Cardiac muscle cell (in vitro differentiated cells and primary cell): ENCODE data around the gene FAM149A. TPM values are rescaled to one million over a fixed set of nuclear protein-coding genes. Genes with fewer than 3 reads are reported as not detected.

ENCODE experiments used
- DNase-seq, 2 donors: peaks; one replicate each; pipeline versions ENCODE4 v3.0.0 to v3.0.0-alpha.2; 2010 to 2017; ENCODE audit warnings: low read depth in 1 of 2, low spot score in 1 of 2
- H3K27ac ChIP-seq: fragments of 200-600 bp; sonication (generic); 2 replicates; pipeline ENCODE4 v1.5.1; 2016
- H3K27me3 ChIP-seq: fragments of 200-600 bp; sonication (generic); 2 replicates; pipeline ENCODE4 v1.6.0; 2016; ENCODE audit warnings: control low read depth
- H3K36me3 ChIP-seq: fragments of 200-600 bp; sonication (generic); 2 replicates; pipeline ENCODE4 v1.5.1; 2016; ENCODE audit warnings: control low read depth
- H3K4me1 ChIP-seq: fragments of 200-600 bp; sonication (generic); 2 replicates; pipeline ENCODE4 v1.8.1; 2017; ENCODE audit warnings: low read depth, mild to moderate bottlenecking, mixed run types
- H3K4me3 ChIP-seq: fragments of 200-600 bp; sonication (generic); 2 replicates; pipeline ENCODE4 v1.5.1; 2016; ENCODE audit warnings: mild to moderate bottlenecking
- H3K9me3 ChIP-seq: fragments of 200-600 bp; sonication (generic); 2 replicates; pipeline ENCODE4 v1.5.1; 2017; ENCODE audit warnings: low read depth, mild to moderate bottlenecking, control low read depth
- polyA plus RNA-seq: library from polyadenylated mRNA; unstranded; fragments of >200 nt; fragmentation: Nextera tagmentation; extraction: Ambion mirVana; gene quantifications from 2 replicates; pipeline ENCODE4 v1.2.1, GENCODE V29; 2016
- total RNA-seq: library from RNA; depleted of rRNA; stranded (reverse); fragments of >200 nt; gene quantifications from 2 replicates; pipeline ENCODE4 v1.2.3, GENCODE V29; 2016
- TF ChIP-seq, protein P1 (sequence below): IDR thresholded peaks from 2 replicates; pipeline ENCODE4 v1.5.1; 2012; ENCODE audit warnings: low read depth, mild to moderate bottlenecking, low read length

FAM149A gene
- total and polyA plus RNA-seq, 2 experiments from 2014 or later, result 9.8 to 14.1 TPM

DNA sequence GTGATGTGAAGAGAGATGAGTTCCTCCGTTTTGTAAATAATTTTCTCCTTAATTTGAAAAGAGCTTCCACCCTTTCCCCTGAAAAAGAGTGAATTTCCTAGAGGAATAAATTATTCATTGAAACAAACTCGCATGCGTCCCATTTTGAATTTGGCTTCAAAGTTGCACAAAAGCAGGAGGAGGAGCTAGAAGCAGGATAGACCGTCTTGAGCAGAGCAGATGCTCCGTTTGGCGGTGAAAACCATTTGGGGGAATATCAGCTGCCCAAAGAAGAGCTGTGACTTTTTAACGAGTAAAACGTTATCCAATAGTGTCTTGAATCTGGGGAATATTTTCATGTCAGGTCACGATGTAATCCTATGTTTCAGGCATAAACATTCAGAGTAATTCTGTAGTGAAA is 42.0 kb downstream of the FAM149A start:
- Histone ChIP-seq H3K4me3 (no peak overlapping the region), H3K9me3 (no peaks in the 10 kb centered on the region), H3K36me3 (no peaks in the 10 kb centered on the region), H3K27ac (no peak overlapping the region), H3K4me1 (no peaks in the 10 kb centered on the region), H3K27me3 (peaks cover 25% of the 10 kb centered on the region)
- TF ChIP-seq, protein P1, sequence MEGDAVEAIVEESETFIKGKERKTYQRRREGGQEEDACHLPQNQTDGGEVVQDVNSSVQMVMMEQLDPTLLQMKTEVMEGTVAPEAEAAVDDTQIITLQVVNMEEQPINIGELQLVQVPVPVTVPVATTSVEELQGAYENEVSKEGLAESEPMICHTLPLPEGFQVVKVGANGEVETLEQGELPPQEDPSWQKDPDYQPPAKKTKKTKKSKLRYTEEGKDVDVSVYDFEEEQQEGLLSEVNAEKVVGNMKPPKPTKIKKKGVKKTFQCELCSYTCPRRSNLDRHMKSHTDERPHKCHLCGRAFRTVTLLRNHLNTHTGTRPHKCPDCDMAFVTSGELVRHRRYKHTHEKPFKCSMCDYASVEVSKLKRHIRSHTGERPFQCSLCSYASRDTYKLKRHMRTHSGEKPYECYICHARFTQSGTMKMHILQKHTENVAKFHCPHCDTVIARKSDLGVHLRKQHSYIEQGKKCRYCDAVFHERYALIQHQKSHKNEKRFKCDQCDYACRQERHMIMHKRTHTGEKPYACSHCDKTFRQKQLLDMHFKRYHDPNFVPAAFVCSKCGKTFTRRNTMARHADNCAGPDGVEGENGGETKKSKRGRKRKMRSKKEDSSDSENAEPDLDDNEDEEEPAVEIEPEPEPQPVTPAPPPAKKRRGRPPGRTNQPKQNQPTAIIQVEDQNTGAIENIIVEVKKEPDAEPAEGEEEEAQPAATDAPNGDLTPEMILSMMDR, result no peak
- DNase-seq, result no peak

DNA sequence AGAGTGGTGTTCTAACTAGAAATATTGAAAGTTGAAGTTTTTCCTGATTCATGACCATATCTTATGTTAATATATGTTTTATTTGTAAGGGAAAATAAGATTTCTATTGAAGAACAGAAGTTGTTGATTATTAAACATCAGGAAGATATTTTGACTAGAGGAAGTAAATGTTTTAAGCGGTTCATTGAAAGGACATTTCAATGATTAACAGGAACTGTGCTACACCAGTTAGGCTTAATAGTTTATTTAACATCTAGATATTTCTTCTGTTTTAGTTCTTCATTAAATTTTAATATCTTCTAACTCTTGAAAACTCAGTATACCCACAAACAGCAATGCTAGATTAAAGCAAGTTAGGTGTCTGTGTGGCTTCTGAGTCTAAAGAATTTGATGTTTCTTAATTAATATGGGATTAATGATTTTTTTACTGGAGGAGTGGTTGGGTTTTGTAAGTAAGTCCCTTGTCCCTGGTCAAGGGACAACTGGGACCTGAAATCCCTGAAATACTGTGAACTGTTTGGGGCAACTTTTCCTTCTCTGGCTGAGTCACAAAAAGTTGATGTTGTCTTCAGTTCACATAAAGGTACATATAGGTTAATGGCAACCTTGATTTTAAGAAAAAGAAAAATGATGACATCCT is 44.0 kb downstream of the FAM149A start:
- H3K9me3 ChIP-seq, result no peaks in the 10 kb centered on the region
- TF ChIP-seq, protein P1, result no peak
- no peak overlapping the region for H3K27ac ChIP-seq

DNA sequence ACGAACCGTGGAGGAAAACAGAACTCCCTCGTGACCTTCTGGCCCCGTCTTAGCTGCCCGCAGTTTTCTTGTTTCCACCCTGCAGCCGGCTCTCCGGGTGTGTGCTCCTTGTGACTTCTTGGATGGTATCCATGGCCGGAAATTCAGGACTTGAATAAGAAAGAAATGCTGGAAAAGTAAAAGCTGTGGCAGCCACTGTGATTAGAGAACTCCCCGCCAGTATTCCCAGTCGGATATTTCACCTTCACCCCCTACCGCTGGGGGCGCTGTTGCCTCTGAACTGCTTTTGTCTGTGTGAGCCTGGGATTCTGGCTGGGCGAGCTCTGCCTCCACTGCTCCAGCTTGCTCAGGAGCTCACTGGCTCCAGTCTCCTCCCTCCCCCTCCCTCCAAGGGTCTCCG is 45.4 kb downstream of the FAM149A start:
- TF ChIP-seq, protein P1, result peak; percentile 77
- DNase-seq, result peak; percentile 21 to 83
- Histone ChIP-seq H3K36me3 (no peaks in the 10 kb centered on the region), H3K9me3 (no peaks in the 10 kb centered on the region), H3K27ac (no peak overlapping the region), H3K4me1 (no peaks in the 10 kb centered on the region), H3K4me3 (no peak overlapping the region), H3K27me3 (peaks cover 25% of the 10 kb centered on the region)

More for the DNA sequence above, 44.0 kb downstream of the FAM149A start:
- Histone ChIP-seq H3K4me3 (no peak overlapping the region), H3K4me1 (no peaks in the 10 kb centered on the region), H3K27me3 (peaks cover 25% of the 10 kb centered on the region), H3K36me3 (no peaks in the 10 kb centered on the region)
- DNase-seq, result no peak

DNA sequence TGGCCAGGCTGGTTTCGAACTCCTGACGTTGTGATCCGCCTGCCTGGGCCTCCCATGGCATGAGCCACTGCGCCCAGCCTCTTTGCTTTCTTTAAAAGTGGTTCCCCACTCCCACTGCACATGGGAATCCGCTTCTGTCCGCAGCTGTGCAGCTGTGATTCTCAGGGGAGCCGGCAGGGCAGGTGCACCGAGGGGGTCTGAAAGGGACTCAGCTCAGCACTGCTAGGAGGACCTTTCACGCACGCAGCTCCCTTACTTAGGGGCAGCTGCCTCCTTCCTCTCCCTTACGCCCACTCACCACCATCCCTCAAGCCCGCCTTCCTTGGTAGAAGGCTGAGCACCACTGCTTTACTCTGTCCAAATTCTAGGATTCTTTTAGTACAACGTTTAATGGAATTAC is 46.4 kb downstream of the FAM149A start:
- Histone ChIP-seq H3K36me3 (no peaks in the 10 kb centered on the region), H3K9me3 (no peaks in the 10 kb centered on the region), H3K4me3 (no peak overlapping the region), H3K27ac (no peak overlapping the region), H3K4me1 (no peaks in the 10 kb centered on the region), H3K27me3 (peaks cover 25% of the 10 kb centered on the region)
- DNase-seq, result no peak
- TF ChIP-seq, protein P1, result no peak

DNA sequence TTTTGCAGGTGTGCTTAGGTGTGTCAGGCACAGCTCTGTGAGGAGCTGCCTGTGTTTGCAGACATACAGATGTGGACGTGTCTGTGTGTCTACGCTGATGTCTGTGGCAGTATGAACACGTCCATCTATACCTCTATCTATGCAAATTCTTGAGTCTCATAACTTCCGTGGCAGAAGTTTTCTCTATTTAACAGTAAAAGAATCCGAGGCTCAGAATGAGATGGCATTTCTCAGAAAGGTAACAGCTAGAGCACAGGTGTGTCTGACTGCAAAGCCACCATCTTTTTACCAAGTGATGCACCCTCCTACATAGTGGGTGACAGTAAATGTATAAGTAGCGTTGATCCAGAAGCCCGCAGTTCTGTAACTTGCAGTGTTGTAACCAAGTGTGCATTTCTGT is 47.0 kb downstream of the FAM149A start:
- no peak overlapping the region for H3K27ac ChIP-seq
- TF ChIP-seq, protein P1, result no peak
- H3K36me3 ChIP-seq, result no peaks in the 10 kb centered on the region
- no peaks in the 10 kb centered on the region for H3K9me3 ChIP-seq
- H3K4me3 ChIP-seq, result no peak overlapping the region
- H3K4me1 ChIP-seq, result no peaks in the 10 kb centered on the region
- H3K27me3 ChIP-seq, result peaks cover 19% of the 10 kb centered on the region
- DNase-seq, result no peak
